GM06990 (cell line): ENCODE measurements around the gene EXOSC10.
"Not testable (repeated sequence)": the region's sequence is repeated elsewhere in the genome, so short reads cannot be mapped to it uniquely, and the experiment has no call there.

Experiments used
- DNase-seq: peaks from one replicate; pipeline ENCODE4 v3.0.0-alpha.2; 2011; ENCODE audit not compliant: insufficient read length; ENCODE audit errors: extremely low read depth
- H3K27me3 ChIP-seq: replicated peaks from 2 replicates; pipeline ENCODE4 v1.6.0; 2011; ENCODE audit warnings: low read length; ENCODE audit not compliant: control insufficient read depth, insufficient read depth
- H3K36me3 ChIP-seq: 2 replicates; pipeline ENCODE4 v1.5.1; 2011; ENCODE audit warnings: low read length; ENCODE audit not compliant: control insufficient read depth, insufficient read depth
- H3K4me3 ChIP-seq: replicated peaks from 2 replicates; pipeline ENCODE4 v1.5.1; 2011; ENCODE audit warnings: low read depth, mild to moderate bottlenecking, control low read depth, low read length
- TF ChIP-seq, protein P1 (sequence below): IDR thresholded peaks from 2 replicates; pipeline ENCODE4 v1.5.1; 2011; ENCODE audit warnings: low read length, control low read depth, mild to moderate bottlenecking, inconsistent platforms; ENCODE audit not compliant: insufficient read depth, poor library complexity, severe bottlenecking

Gene EXOSC10

DNA sequence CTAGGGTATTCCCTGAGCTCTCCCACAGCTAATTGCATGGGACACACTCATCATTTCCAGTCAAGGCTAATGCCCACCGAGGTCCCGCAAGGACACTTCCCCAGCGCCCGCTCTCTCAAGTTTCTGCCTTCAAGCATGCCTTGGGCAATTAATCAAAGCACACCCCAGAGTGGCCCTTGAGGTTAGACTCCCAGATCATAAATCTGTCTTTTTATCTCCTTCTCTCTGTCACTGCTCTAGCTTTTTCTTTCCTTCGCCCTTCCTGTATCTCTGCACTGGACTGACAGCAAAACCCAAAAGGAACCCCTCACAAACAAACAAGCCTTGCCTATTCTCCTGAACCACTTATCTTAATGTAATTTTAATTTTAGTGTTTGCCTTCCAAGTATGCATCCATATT is 7.9 kb upstream of the EXOSC10 start:
- no peak overlapping the region for H3K4me3 ChIP-seq
- no peaks in the 10 kb centered on the region for H3K27me3 ChIP-seq
- no peak for DNase-seq
- peaks cover 17% of the 10 kb centered on the region for H3K36me3 ChIP-seq
- TF ChIP-seq, protein P1, sequence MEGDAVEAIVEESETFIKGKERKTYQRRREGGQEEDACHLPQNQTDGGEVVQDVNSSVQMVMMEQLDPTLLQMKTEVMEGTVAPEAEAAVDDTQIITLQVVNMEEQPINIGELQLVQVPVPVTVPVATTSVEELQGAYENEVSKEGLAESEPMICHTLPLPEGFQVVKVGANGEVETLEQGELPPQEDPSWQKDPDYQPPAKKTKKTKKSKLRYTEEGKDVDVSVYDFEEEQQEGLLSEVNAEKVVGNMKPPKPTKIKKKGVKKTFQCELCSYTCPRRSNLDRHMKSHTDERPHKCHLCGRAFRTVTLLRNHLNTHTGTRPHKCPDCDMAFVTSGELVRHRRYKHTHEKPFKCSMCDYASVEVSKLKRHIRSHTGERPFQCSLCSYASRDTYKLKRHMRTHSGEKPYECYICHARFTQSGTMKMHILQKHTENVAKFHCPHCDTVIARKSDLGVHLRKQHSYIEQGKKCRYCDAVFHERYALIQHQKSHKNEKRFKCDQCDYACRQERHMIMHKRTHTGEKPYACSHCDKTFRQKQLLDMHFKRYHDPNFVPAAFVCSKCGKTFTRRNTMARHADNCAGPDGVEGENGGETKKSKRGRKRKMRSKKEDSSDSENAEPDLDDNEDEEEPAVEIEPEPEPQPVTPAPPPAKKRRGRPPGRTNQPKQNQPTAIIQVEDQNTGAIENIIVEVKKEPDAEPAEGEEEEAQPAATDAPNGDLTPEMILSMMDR, result no peak

- no peak for DNase-seq
- Histone ChIP-seq H3K4me3 (no peak overlapping the region), H3K36me3 (peaks cover 14% of the 10 kb centered on the region), H3K27me3 (no peaks in the 10 kb centered on the region)
- TF ChIP-seq, protein P1, result no peak
Measured at GRCh38 chr1:11105586-11105985, 5.9 kb upstream of the EXOSC10 start.

- Histone ChIP-seq H3K27me3 (no peaks in the 10 kb centered on the region), H3K4me3 (no peak overlapping the region), H3K36me3 (peaks cover 7% of the 10 kb centered on the region)
- TF ChIP-seq, protein P1, result no peak
- no peak for DNase-seq
Measured at GRCh38 chr1:11101347-11101746, 1.7 kb upstream of the EXOSC10 start.

DNA sequence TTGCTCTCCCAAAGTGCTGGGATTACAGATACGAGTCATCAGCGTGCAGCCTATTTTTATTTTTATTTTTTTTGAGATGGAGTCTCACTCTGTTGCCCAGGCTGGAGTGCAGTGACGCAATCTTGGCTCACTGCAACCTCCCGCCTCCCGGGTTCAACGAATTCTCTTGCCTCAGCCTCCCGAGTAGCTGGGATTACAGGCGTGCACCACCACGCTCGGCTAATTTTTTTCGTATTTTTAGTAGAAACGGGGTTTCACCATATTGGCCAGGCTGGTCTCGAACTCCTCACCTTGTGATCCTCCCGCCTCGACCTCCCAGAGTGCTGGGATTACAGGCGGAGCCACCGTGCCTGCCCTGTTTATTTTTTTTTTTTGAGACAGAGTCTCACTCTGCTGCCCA is 1.1 kb upstream of the EXOSC10 start:
- not testable (repeated sequence) for H3K36me3 ChIP-seq, DNase-seq, H3K27me3 ChIP-seq, H3K4me3 ChIP-seq

GRCh38 chr1:11100149-11100493 is 452 bp upstream of the EXOSC10 start:
- Histone ChIP-seq H3K27me3 (no peaks in the 10 kb centered on the region), H3K4me3 (peak overlapping the region; percentile 100), H3K36me3 (peaks cover 2% of the 10 kb centered on the region)
- DNase-seq, result no peak
- TF ChIP-seq, protein P1, result no peak

DNA sequence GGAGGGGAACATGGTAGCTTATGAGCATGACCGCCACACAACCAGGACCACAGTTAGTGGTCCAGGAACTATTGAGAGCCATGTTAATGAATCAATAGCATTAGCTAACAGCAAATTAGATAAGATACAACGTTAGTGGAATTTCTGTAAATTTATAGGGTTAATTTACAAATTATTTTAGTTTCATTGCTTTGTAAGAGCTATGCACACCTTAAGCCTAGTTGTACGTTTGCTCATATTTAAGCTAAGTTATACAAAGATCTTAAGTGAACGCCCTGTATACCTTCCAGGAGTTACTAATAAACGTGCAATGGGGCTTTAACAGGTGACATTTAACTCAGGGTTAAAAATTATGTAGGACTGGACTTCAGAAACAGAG is 749 bp downstream of the EXOSC10 start:
- H3K27me3 ChIP-seq, result no peaks in the 10 kb centered on the region
- DNase-seq, result no peak
- TF ChIP-seq, protein P1, result no peak
- peaks cover 4% of the 10 kb centered on the region for H3K36me3 ChIP-seq
- H3K4me3 ChIP-seq, result peak overlapping the region; percentile 100

DNA sequence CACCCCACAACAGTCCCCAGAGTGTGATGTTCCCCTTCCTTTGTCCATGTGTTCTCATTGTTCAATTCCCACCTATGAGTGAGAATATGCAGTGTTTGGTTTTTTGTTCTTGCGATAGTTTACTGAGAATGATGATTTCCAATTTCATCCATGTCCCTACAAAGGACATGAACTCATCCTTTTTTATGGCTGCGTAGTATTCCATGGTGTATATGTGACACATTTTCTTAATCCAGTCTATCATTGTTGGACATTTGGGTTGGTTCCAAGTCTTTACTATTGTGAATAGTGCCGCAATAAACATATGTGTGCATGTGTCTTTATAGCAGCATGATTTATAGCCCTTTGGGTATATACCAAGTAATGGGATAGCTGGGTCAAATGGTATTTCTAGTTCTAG is 15.9 kb downstream of the EXOSC10 start:
- H3K27me3 ChIP-seq, DNase-seq, H3K36me3 ChIP-seq, H3K4me3 ChIP-seq: not testable (repeated sequence)
